Forelimb muscle (tissue), 1 donor: ENCODE data around the gene PPP1R13B. TPM values are rescaled to one million over a fixed set of nuclear protein-coding genes. Genes with fewer than 3 reads are reported as not detected.

Experiments
- DNase-seq: peaks from one replicate; pipeline ENCODE4 v3.0.0-alpha.2; 2013; ENCODE audit warnings: low read depth
- polyA plus RNA-seq: library from polyadenylated mRNA; unstranded; fragments of 120-200 nt; gene quantifications from one replicate; pipeline ENCODE4 v1.2.1, GENCODE V29; 2013; ENCODE audit not compliant: insufficient read length

Gene PPP1R13B
- polyA plus RNA-seq, 1 donor = 7.7 TPM

DNA sequence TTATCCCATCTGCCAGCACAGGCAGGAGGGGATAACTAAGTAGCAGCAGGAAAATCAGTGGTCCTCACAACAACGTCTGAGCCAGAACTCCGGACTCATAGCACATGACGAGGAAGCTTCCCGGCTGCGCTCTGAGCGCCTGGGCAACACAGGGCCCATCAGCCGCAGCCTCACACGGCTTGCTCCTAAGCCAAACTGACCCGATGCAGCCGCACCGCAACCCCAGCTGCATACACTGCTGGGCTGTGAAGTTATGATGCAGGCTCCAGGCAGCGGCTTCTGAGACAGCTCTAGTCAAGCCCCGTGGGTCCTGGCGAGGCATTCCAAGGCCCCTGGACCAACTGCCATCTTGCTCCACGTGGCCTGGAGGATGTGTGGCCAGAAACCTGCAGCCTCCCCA is 103.7 kb downstream of the PPP1R13B start:
- DNase-seq = no peak

DNA sequence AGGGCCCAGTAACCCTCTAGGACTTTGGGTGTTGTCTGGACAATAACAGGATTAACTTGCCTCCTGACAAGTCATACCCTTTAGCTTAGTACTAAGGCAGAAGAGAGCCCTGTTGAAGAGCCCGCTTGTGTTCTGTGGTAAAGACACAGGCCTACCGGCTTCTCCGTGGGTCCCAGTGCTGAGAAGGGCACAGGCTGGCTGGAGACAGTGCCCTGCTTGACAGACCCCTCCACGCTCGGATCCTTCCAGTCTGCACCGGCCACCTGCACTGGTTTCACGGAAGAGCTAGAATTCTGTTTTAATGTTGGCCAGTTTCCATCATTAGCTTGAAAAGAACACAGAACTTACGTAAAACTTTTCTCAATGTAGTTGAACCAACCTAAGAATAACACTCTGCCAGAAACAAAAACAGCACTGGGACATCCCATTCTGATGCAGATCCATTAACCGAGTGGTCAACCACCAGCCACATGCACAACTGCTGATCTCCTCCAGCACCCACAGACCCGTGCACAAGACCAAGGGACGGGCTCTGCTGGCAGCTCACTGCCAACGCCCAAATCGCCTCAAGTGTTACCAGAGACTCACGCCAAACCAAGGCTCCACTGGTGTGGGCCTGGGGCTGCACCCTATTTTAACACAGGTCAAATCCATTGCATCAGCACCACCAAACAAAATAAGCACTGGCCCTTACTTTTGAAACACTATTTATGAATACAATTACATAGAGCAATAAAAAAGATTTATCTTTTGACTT is 104.7 kb downstream of the PPP1R13B start:
- no peak for DNase-seq

DNA sequence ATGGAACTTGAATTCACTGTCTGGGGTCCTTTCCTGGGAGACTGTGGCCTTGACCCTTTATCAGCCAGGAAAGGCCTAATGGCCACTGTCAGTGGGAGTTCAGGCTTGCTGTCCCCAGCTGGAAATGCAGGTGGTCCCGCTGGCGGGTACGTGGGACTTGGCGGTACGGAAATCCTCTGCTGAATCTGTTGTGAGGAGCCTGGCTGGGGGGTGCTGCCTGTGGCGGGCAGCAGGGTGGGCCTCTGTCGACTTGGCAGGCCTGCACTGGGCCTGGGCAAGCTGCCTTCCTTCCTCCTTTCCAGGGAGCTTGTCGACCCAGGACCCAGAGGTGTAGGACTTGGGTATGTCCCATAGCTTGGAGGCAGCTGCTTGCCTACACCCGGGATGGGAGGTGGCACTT is 105.5 kb downstream of the PPP1R13B start:
- no peak for DNase-seq

DNA sequence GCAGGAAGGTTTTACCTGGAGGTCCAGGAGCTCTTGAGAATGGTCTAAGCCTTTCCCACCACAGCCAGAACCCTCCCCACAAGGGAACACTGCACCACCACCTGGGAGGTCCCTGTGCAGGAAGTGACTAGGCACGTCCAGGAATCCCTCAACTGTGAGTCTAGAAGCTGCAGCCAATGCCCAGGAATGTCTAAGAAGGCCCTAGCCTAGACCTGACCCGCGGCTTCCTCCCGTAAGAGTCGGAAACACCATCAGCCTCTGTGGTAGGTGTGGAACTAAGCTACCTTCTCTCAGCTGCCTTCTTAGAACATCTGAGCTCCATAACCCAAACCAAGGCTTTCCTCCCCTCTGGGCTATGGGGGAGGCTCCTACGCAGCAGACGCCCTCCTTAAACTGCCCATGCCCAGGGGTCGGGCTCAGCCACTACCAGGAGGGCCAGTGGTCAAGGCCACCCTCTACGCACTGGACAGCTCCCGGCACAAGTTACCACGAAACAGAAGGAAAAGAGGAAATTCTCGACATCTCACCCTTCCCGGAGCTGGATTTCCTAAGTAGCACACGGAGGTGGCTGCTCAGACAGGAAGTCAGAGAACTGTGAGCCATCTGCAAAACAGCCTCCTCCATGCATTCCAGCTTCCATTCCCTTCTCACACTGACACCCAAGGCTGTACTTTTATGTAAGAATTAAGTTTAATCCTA is 106.2 kb downstream of the PPP1R13B start:
- DNase-seq = no peak

DNA sequence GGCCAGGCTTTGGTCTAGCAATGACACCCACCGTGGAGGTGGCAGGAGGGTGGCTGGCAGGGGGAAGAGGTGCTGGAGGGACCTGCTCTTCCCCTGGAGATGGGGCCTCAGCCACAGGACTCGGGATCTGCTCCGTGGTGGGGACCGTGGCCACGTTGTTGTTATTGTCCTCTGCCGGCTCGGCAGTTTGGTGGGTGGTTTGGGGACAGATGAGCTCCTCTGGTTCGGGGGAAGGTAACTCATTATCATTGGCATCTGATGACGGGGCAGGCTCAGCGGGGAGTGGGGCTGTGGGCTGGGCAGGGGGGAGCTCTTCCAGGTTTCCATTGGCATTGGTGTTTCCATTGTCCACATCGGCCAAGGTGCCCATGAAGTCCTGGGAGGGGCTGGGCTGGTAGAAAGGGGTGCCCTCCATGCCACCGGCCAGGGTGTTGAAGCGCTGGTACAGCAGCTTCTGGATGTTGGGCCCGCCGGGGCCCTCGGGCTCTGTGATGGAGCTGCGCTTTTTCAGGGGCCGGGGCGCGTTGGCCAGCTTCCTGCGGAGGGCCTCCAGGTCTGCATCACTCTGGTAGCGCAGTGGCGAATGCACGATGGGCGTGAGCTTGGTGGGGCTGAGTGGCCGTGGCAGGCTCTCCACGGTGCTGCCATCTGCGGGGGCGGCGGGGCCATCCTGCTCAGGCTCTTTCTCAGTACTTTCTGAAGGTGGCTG is 107.4 kb downstream of the PPP1R13B start:
- no peak for DNase-seq

DNA sequence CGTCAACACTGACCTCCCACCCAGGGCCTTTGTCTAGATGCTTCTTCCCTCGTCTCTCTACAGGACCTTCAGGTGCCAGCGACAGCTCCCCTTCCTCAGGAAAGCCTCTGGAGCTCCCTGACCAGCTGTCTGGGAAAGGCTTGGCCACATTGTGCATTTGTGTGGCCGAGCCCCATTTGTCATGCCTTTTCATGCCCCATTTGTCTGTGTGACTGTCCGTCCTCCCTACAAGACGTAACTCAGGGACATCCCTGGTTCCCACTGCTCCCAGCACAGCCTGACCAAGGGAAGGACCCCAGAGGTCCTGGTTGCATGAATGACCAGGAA is 107.9 kb downstream of the PPP1R13B start:
- DNase-seq = no peak

DNA sequence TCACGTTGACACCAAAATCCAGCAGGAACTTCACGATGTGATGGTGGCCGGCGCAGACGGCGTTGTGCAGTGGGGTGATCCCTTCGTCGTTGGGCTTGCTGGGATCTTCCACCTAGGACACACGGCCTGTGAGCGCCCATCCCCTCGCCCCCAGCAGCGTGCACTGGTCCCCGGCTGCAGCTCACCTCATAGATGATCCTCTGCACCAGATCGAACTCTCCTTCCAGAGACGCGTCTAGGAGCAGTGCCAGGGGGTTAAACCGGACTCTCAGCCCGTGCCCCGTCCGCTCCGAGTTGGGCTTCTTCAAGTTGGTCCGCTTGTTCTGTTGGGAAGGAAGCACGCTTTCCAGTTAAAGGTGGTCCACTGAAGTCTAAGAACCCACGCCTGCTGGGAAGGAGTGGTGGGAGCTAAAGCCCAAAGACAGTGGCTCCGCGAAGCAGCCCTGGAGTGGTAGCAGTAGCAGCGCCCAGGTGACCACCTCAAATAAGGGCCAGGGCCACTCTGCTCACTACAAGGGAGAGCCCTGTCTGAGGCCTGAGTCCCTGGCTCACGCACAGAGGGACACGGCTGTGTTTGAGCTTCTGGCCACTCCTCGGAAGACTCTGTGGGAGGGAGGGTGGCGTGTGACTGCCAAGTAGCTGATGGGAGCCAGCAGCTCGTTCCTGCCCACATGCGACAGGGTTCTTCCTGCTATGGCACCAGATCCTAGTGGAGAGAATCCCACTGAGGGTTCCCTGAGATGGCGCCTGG is 108.5 kb downstream of the PPP1R13B start:
- no peak for DNase-seq

DNA sequence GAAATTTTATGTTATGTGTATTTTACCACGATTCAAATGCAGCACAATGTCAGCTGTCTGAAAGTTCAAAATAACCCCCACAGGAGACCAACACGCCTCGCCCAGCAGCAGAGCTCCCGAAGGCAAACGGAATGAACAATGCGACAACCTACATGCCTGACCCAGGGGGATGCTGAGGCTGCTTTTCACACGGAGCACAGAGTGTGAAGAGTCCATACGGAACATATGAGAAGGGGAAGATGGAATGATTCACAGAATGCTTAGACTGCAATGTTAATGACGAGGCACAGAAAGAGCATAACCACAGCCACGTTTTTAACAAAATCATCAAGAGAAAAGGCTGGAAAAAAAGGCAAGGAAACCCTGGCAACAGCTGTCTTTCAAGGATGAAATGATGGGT is 109.2 kb downstream of the PPP1R13B start:
- DNase-seq = no peak

DNA sequence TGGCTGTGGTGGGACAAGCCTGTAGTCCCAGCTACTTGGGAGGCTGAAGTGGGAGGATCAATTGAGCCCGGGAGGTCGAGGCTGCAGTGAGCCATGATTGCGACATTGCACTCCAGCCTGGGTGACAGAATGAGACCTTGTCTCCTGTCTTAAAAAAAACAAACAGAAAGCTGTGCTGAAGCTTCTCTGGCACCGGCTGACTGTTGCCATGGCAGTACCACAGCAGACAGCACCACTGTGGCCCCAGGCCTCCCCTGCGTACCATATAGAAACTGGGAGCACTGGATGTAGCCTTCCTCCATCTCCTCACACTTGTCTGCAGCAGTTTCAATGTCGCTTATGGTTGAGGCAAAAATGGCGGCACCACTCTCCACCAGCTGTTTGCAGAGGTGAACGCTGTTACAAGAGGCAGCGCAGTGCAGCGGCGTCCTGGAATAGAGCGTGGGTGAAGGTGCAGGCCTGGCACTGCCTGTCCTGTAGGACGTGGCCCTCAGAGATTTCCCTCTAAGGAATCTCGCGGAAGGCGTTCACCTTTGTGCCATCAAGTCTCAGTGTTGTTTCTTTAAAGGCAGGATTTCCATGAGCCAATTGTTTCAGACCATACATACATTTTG is 109.8 kb downstream of the PPP1R13B start:
- DNase-seq = no peak

DNA sequence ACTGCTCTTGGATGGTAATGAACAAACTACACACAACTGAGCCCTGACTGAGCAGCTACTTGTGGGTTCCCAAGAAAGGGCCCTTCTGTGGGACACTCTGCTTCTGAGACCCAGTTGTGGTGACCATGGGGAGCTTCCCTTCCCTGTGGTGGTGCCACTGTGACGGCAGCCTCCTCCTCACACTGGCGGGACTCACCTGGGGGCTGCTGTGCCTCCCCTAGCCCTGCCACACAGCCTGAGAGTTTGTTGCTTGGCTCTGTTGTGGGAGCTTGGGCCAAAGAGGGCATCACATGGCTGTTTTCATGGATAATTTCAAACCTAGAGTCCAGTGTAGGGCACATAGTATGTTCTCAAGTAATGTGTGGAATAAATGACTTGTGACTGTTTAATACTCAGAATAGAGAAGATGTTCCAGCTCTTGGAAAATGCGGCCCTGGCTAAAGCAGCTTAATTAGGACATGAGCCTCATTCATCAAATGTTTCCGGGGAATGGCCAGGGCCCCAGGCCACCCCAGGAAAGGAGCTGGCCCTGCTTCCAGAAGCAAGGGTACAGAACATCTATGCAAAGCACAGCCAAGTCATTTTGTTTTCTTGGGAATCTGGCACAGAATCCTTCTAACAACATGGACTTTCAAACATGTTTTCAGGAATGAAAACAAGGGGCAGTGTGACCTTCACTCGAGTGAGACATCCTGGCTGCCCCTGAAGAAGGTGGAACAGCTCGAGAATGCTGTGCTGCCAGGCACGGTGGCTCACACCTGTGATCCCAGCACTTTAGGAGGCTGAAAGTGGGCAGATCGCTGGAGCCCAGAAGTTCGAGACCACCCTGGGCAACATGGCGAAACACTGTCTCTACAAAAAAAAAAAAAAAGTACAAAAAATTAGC is 110.6 kb downstream of the PPP1R13B start:
- DNase-seq = no peak

DNA sequence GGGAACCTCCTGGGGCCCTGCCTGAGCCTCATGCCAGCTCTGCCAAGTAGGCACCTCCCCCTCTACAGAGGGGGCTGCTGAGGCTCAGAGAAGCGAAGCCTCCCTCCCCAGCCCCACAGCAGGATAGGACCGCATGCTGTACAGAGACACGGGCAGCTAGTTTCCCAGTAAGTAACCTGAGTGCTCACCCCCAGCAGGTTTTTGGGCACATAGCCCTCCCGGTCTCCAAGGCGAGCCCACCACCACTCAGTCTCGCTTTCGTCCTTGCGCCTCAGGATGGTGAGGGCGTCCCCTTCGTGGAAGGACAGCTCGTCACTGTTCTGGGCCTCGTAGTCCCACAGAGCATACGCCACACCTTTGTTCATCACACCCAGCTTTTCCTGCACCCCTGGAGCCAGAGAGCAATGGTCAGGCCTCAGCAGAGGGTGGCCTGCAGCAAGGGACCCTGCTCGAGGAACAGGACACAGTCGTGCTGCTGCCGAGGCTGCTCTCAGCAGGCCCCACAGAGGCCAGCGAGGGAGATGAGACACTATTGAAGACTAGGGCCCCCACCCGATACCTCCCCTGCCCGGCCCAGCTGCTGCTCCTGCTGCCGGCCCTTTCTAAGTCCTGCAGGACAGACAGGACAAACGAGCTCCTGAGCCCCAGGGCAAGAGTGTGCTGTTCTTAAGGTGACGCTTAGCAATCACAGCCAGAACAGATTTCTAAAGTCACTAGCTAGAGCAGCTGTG is 111.4 kb downstream of the PPP1R13B start:
- no peak for DNase-seq

DNA sequence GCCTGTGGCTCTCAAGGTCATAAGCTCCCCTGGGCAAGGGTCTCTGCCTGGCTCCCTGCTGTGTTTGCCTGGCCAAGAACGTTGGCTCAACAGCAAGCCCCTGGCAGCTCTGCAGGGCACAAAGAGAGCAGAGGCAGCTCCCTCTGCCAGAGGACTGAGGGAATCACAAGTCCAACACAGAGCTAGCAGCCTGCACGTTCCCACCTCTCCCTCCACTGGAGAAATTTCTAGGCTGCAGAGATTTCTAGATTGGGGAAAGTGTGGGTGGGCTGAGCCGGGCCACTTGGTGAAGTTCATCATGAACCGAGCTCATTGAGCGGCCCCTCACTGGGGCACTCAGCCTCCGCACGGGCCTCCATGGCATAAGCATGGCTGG is 111.9 kb downstream of the PPP1R13B start:
- no peak for DNase-seq

DNA sequence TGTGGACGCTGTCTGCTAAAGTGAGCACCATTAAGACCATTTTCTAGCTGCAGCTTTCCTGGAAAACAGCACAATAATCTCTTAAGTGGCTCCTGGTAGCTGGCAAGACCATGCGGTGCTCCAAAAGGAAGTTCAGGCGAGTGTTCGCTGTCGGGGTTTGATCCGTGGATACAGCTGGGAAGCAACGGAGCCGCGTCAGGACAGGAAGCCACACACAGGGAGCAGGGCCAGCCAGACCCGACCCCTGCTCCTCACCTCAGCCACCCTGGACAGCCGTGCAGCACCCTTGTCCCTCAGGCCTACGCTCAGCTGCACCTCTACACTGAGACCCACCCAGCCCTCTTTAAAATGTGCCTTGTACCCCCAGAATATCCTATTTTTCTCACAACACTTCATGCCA is 112.4 kb downstream of the PPP1R13B start:
- DNase-seq = no peak

DNA sequence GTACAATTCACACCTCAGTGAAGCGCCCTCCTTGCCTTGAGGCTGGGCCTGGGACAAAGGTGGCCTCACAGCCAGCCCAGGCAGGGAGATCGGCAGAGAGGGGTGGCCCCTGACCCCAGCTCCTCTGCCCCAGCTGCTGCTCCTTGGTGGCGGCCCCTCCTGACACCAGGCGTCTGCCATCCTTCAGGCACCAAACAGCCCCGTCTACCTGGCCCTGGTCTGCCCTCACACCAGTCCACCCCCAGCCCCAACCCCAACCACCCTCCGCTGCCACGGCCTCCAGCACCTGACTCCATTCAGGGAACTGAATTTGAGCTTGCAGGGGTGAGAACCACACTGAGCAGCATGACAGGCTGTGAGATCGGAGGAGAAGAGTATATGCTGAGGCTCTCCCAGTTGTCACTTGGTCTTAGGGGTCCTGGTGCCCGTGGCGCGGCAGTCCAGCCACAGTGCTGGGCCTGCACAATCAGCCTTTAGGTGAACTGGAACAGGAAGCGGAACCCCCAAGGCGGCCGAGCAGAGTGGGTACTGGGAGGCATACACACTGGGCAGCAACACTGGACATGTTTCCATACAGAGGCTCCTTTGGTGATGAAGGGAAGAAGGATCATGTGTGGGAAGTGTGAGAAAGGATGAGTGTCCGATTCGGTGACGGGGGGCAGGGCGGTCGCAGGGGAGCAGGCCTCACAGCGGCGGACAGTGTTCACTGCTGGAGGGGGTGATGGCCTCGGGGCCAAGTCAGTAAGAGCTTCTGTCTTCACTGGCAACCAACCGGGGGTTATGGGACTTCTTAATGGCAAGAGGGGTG is 113.1 kb downstream of the PPP1R13B start:
- DNase-seq = no peak

DNA sequence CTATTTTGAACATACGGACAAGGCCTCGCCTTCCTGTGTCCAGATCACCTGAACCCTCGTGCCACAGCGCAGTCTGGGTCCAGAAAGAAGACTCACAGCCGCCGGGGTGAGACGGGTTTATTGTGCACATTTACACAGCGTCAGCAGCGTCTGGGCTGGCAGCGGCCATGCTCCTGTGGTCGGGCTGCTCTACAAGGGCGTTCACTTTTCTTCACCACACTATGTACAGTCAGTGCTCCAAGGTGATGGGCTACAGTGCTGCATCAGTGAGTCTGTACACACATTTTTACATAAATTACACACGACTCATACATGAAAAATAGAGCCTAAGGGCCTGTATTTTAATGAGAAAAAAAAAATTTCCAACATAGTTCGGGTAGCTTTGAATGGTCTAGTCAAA is 113.7 kb downstream of the PPP1R13B start:
- DNase-seq = no peak

DNA sequence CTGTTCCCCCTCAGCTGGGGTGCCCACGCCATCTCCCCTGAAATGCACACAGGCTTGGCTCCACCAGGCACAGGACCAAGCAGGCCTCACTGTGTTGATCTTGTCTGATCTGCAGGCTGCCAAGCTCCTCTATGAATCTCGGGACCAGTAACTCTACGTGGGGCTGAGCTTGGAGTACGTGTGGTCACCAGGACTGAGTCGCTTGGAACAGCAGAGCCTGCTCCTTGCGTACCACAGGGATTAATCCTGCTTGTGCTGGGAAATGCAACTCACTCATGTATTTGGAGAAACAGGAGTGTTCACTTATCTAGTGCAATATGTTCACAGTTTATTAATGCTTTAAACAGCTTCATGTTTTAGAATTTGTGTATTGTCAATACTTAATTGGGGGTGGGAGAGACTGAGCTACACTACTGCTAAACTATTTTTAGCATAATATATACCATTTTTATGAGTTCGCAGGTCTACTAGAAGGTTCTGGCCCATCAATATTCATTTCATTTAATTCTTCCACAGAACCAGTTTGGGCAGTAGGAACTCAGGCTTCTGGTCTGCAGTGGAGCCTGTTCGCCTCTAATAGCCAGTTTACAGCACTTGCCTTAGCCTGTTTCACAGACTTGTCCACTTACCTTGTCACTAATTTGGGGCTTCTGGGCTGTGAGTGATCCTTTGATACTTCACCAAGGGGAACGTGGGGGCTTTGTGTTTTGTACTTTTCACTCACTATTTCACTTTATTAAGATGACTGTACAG is 114.3 kb downstream of the PPP1R13B start:
- no peak for DNase-seq

DNA sequence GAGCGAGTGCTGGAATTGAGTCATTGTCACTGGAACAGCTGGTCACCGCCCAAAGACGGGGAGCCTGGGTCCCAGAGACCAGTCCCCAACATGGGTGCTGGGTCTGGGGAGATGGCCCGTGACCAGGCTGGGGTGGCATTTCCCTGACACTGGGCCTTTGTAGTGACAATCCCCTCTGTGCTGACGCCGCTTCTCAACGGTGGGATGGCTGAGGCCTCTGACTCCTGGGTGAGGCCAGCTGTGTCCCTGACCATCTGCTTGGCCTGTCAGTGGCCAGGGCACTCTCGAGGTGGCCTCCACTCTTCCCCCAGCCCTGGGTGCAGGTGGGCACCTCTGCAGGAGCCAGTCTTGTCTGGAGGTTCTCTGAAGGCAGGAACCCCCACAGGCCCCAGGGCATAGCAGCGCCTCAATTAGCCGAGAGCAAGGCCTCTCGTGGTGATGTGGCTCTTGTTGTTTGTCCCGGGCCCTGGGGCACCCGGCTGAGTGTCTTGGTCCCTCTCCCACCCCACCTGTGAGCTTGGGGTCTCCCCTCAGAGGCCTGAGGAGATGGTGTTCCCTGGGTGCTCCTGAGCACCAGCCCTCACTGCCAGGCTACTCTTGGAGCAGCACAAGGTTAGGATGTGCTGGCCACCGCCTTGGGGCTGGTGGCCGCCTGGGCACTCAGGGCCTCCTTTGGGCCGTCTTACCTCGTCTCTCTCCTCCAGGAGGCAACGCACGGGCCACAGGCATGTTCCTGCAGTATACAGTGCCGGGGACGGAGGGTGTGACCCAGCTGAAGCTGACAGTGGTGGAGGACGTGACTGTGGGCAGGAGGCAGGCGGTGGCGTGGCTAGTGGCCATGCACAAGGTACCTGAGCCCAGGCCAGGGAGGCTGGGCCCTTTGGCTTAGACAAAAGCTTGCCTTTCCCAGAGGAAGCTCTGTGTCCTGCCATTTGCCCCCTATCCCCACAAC is 115.2 kb downstream of the PPP1R13B start:
- DNase-seq = no peak
